Gastrocnemius medialis (tissue), 4 donors: ENCODE measurements around the gene ANKRD55.

ENCODE experiments used
- CTCF ChIP-seq, 5 experiments: fragments of 450-650 bp in 3 of 5; fragments of 200-600 bp in 2 of 5; sonication (generic) in 2 of 5; IDR thresholded peaks in 4 of 5; conservative IDR thresholded peaks in 1 of 5; 1 replicate in 4 of 5; 2 replicates in 1 of 5; pipeline ENCODE4 v1.5.1; 2016 to 2019; ENCODE audit warnings: antibody characterized with exemption in 5 of 5, mild to moderate bottlenecking in 3 of 5, moderate library complexity in 3 of 5
- POLR2A ChIP-seq, 2 donors: fragments of 450-650 bp; IDR thresholded peaks; one replicate each; pipeline ENCODE4 v1.6.1; 2017; ENCODE audit warnings: antibody characterized with exemption in 2 of 2, mild to moderate bottlenecking in 2 of 2, moderate library complexity in 2 of 2

- TF ChIP-seq CTCF (IDR thresholded peaks at IDR 0.05 in 4 of 5, conservative IDR thresholded peaks at IDR 0.05 in 1 of 5): no peak
- TF ChIP-seq POLR2A (IDR thresholded peaks at IDR 0.05): no peak
Measured at GRCh38 chr5:56195016-56195415, 38.1 kb downstream of the ANKRD55 start.
